GM21529 (cell line): ENCODE results near the gene THTPA.

Experiments
- ATAC-seq: cut with Tn5 transposase; IDR thresholded peaks from one replicate; pipeline ENCODE4 v1.9.1; 2021; ENCODE audit not compliant: unreplicated experiment

THTPA gene

GRCh38 chr14:23566778-23567185 is 10.7 kb downstream of the THTPA start:
- peak; percentile 3 for ATAC-seq

- peak; percentile 86 for ATAC-seq
Measured at GRCh38 chr14:23567186-23568020, 11.3 kb downstream of the THTPA start, which contains the start of gene AP1G2. Gene AP1G2, minus strand, starts transcription at chr14:23567791. Its CDS starts 477 bp downstream, at chr14:23567314.

- no peak for ATAC-seq
Measured at GRCh38 chr14:23568021-23568599, 12.0 kb downstream of the THTPA start.

GRCh38 chr14:23568600-23569331 is 12.7 kb downstream of the THTPA start:
- no peak for ATAC-seq

- ATAC-seq, result no peak
Measured at GRCh38 chr14:23569443-23570151, 13.5 kb downstream of the THTPA start.

GRCh38 chr14:23570806-23571483 is 14.9 kb downstream of the THTPA start:
- no peak for ATAC-seq

- ATAC-seq, result no peak
Measured at GRCh38 chr14:23571701-23572523, 15.8 kb downstream of the THTPA start.

GRCh38 chr14:23572524-23572828 is 16.4 kb downstream of the THTPA start:
- ATAC-seq, result no peak

GRCh38 chr14:23572836-23573235 is 16.8 kb downstream of the THTPA start:
- ATAC-seq, result no peak

GRCh38 chr14:23573384-23574015 is 17.4 kb downstream of the THTPA start:
- no peak for ATAC-seq

GRCh38 chr14:23577004-23577681 is 21.1 kb downstream of the THTPA start:
- no peak for ATAC-seq

GRCh38 chr14:23577710-23578392 is 21.8 kb downstream of the THTPA start:
- ATAC-seq, result no peak

- ATAC-seq, result no peak
Measured at GRCh38 chr14:23578560-23579310, 22.7 kb downstream of the THTPA start, which contains the start of gene JPH4. Gene JPH4, minus strand, starts transcription at chr14:23578790. Its CDS starts 1,337 bp downstream, at chr14:23577453.

- ATAC-seq, result no peak
Measured at GRCh38 chr14:23579311-23579630, 23.2 kb downstream of the THTPA start.

- ATAC-seq, result no peak
Measured at GRCh38 chr14:23579739-23580138, 23.7 kb downstream of the THTPA start.

GRCh38 chr14:23580152-23580926 is 24.3 kb downstream of the THTPA start:
- ATAC-seq, result no peak

GRCh38 chr14:23580948-23581281 is 24.8 kb downstream of the THTPA start:
- no peak for ATAC-seq
